ENCODE measurements around the gene TMEM248.
A peak's percentile ranks its signal among the peaks of the same experiment; 100 is the strongest.
"Not testable (repeated sequence)": the region's sequence is repeated elsewhere in the genome, so short reads cannot be mapped to it uniquely, and the experiment has no call there.

The TMEM248 gene

GRCh38 chr7:66952343-66953043 is 31.5 kb downstream of the TMEM248 start:
- DNase-seq (ENCODE audit: low spot score), result peak; percentile 66

GRCh38 chr7:66953044-66953427 is 32.0 kb downstream of the TMEM248 start:
- DNase-seq (ENCODE audit: low spot score), result no peak

GRCh38 chr7:66957595-66958290 is 36.7 kb downstream of the TMEM248 start:
- DNase-seq (ENCODE audit: low spot score), result no peak

GRCh38 chr7:66958538-66959350 is 37.7 kb downstream of the TMEM248 start:
- DNase-seq (ENCODE audit: low spot score), result no peak

DNA sequence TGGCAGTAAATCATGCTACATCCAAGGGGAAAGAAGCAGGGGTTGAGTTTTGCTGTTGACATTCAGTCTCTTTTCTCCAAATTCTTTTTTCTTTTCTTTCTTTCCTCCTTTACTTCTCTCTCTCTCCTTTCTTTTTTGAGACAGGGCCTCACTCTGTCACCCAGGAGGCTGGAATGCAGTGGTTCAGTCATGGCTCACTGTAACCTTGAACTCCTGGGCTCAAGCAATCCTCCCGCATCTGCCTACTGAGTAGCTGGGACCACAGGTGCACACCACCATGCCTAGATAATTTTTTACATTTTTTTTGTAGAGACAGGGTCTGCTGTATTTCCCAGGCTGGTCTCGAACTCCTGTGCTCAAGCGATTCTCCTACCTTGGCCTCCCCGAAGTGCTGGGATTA is 39.2 kb downstream of the TMEM248 start:
- DNase-seq (ENCODE audit: low spot score), result no peak

DNA sequence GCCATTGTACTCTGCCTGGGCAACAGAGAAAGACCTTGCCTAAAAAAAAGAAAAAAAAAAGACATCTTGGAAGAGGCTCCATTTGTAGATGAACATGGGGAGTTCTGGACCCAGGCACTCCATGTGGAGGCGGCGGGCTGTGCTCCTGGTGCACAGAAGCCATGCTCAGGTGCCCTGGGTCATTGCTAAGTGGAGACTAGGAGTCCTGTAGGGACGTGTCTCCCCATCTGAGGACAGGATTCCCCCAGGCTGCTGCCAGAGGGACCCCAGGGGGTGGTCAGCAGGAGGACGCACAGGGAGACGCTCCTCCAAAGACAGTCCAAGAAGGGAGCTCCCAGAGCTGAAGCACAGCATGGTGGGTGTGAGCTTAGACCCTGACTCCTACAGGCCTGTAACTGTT is 40.1 kb downstream of the TMEM248 start:
- DNase-seq (ENCODE audit: low spot score), result no peak

- no peak for DNase-seq (ENCODE audit: low spot score)
These were observed 43.4 kb downstream of the TMEM248 start for GRCh38 chr7:66964411-66964810.

DNA sequence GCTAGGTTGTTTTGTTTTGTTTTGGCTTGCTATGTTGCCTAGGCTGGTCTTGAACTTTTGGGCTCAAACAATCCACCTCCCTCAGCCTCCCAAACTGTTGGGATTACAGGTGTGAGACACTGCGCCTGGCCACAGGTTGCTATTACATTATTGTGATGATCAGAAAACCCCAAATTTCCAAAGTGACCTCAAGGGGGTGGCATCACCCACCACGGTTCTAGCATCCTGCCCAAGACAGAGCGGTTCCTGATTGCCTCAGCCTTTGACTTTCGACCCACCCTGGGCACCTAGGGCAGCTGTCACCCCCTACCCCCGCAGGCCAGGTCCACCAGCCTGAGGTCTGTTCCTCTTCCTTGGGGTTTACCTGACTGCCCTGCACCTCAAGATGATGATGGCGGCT is 46.0 kb downstream of the TMEM248 start:
- DNase-seq (ENCODE audit: low spot score), result no peak

- not testable (repeated sequence) for DNase-seq (ENCODE audit: low spot score)
These were observed 48.0 kb downstream of the TMEM248 start for GRCh38 chr7:66969001-66969400.

DNA sequence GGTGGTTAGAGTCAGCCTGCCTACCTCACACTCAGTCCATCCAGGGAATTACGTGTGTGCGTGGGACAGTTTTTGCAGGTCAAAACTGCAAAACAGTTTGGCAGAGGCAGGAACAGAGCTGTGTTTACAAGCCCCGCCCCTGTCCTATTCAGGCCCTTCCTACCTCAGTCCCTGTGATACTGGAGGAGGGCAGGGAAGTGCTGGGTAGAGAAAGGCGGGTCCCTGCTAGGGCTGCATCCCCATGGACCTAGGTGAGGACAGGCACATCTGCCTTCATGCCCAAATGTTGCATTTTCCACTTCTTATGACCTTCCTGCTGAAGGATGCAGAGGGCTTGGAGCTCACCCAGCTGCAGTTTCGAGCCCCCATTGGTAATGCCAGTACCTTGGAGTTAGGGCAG is 49.3 kb downstream of the TMEM248 start:
- no peak for DNase-seq (ENCODE audit: low spot score)

GRCh38 chr7:66974986-66975590 is 54.1 kb downstream of the TMEM248 start:
- DNase-seq (ENCODE audit: low spot score), result no peak

GRCh38 chr7:66978312-66978711 is 57.3 kb downstream of the TMEM248 start:
- DNase-seq (ENCODE audit: low spot score), result not testable (repeated sequence)

DNA sequence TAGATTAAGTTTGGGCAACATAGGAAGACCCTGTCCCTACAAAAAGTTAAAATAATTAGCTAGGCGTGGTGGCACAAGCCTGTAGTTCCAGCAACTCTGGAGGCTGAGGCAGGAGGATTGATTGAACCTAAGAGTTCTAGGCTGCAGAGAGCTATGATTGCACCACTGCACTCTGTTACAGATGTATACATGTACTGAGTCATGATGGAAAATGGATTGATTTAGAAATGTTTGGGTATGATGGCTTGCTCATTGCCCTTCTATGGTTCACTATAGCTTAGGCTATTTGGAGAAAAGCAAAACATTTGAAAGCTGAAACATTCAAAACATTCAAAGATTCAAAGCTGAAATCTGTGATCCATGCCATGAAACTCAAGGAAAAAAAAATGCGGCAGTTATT is 58.0 kb downstream of the TMEM248 start:
- not testable (repeated sequence) for DNase-seq (ENCODE audit: low spot score)

- not testable (repeated sequence) for DNase-seq (ENCODE audit: low spot score)
These were observed 59.3 kb downstream of the TMEM248 start for GRCh38 chr7:66980336-66980735.

DNA sequence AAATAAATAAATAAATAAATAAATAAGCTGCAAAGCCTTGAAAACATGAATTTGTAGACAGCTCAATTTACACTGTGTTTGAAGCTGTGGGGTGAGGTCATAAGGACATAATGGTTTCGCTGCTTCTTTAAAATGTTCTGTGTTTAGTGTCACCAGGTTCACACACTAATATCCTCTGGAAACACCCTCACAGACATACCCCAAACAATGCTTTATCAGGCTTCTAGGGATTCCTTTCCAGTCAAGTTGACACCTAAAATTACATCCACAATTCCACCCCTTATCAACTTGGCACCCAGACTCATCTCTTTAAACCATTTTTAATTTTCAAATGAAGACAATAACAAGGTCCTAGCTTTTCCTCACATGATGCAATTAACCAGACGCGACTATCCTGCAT is 68.5 kb downstream of the TMEM248 start:
- not testable (repeated sequence) for DNase-seq (ENCODE audit: low spot score)

DNA sequence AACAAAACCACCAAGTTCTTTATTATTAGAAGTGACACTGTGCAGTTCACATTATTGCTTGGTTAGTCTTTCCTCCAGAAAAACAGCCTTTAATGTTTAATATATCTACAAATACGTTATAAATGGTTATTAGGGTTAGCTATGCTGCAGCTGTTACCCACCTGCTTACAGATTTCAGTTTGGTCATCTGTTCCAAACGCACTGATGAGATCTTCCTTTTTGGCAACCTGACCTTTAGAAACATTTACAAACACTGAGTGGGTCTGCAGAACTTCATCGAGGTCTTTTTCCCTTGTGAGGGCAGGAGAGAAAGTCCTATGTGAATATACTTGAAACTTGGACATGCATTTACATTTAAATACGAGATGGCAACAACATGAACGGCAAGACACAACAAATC is 73.0 kb downstream of the TMEM248 start:
- not testable (repeated sequence) for DNase-seq (ENCODE audit: low spot score)

- DNase-seq (ENCODE audit: low spot score), result peak; percentile 26
These were observed 73.6 kb downstream of the TMEM248 start for GRCh38 chr7:66994691-66995049.

GRCh38 chr7:66995050-66995776 is 74.2 kb downstream of the TMEM248 start, which contains the start of gene SBDS:
Gene SBDS, minus strand, starts transcription at chr7:66995586. Its CDS starts 169 bp downstream, at chr7:66995417.
- peak; percentile 81 for DNase-seq (ENCODE audit: low spot score)

DNA sequence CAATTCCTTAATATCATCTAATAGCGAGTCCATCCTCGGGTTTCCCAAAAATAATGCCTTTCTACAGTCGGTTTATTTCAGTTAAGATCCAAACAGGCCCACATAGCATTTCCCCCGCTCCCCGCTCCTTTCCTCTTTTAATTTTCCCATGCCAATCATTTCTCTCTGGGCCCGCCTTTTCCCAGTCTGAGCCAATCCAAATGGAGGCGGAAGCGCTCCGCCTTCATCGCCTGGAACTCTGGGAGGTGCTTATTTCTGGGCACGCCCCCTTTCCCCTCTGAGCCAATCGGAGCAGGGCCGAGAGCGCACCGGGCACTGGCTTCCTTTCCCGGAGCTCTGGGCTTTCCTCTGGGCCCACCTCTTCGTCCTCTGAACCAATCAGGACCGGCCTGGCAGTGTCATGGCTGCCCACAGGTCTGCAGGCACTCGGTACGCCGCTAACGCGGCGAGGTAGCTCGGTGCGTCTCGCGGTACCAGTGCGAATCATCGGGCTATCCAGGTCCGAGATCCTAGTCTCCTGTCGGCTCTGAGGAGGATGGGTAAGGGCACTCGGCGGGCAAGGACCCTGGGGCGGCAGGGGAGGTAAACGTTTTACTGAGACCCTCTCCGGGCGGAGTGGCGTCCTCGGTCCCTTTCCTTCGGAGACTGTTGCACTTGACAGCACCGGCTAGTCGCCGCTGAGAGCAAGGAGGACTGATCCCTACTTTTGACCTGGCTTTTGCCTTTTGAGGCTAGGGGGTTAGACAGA is 75.6 kb downstream of the TMEM248 start, which contains the start of gene TYW1:
Gene TYW1, plus strand, starts transcription at position 390 of the 748 bp plus-strand sequence. Its CDS starts 146 bp downstream, at position 536.
- peak; percentile 80 for DNase-seq (ENCODE audit: low spot score)

GRCh38 chr7:67000601-67001258 is 79.7 kb downstream of the TMEM248 start:
- not testable (repeated sequence) for DNase-seq (ENCODE audit: low spot score)

Data from AG08395 (cell line).